Measurements from ENCODE around the gene ZNF341. TPM values are rescaled to one million over a fixed set of nuclear protein-coding genes. Genes with fewer than 3 reads are reported as not detected.

ZNF341 gene
- total RNA-seq, 1 donor from 2014 or later: 2.8 TPM

DNA sequence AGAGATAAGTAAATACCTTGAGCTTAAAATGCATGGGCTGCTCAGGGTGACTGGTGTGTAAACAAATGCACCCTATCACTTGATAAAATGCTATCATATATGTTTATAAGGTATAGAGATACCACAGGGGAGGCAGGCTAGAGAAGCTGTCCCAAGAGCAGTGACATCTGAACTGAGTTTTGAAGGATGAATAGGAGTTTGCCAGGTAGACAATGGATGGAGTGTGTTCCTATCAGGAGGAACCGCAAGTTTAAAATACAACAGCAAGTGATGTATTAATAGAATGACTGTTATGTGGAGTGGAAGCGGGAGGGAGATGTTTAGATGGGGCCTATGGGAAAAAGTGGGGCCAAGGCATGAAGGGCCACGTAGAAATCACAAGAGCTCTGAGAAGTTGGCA is 40.6 kb downstream of the ZNF341 start:
- Mint-ChIP-seq H3K36me3 (ENCODE audit: low read depth) (peaks cover 7% of the 10 kb centered on the region), H3K4me1 (ENCODE audit: low read depth) (no peaks in the 10 kb centered on the region), H3K27ac (ENCODE audit: unreplicated experiment) (no peak overlapping the region), H3K27me3 (ENCODE audit: low read depth) (no peaks in the 10 kb centered on the region), H3K4me3 (ENCODE audit: unreplicated experiment) (no peak overlapping the region), H3K9me3 (ENCODE audit: low read depth) (no peaks in the 10 kb centered on the region)
- DNase-seq (ENCODE audit: low spot score): peak; percentile 17
- TF ChIP-seq, protein P1, sequence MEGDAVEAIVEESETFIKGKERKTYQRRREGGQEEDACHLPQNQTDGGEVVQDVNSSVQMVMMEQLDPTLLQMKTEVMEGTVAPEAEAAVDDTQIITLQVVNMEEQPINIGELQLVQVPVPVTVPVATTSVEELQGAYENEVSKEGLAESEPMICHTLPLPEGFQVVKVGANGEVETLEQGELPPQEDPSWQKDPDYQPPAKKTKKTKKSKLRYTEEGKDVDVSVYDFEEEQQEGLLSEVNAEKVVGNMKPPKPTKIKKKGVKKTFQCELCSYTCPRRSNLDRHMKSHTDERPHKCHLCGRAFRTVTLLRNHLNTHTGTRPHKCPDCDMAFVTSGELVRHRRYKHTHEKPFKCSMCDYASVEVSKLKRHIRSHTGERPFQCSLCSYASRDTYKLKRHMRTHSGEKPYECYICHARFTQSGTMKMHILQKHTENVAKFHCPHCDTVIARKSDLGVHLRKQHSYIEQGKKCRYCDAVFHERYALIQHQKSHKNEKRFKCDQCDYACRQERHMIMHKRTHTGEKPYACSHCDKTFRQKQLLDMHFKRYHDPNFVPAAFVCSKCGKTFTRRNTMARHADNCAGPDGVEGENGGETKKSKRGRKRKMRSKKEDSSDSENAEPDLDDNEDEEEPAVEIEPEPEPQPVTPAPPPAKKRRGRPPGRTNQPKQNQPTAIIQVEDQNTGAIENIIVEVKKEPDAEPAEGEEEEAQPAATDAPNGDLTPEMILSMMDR (IDR thresholded peaks at IDR 0.05): no peak

DNA sequence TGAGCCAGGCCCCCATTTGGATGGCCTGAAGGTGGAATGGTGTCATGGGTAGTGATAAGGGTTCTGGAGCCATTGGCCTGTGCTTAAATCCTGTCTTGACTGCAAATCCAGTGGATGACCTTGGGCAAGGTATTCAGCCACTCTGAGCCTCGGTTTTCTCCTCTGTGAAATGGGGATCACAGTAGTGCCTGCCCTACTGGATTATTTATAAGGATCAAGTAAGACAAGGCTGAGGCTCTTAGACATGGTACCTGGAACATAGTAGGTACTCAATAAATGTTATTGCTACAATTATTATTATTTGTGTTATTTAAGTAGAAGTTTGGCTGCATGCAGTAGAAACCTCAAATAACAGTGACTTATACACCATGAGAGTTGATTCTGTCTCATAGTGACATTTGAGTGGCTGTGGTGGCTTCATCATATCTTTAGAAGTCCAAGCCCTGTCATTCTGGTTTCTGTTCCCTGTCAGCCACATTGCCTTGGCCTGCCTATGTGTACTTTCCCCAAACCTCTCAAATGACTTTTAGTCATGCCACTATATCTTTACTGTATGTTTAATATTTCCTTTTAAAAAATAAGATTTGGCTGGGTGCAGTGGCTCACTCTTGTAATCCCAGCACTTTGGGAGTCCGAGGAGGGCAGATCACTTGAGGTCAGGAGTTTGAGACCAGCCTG is 41.8 kb downstream of the ZNF341 start:
- H3K4me3 Mint-ChIP-seq (ENCODE audit: unreplicated experiment): no peak overlapping the region
- no peak overlapping the region for H3K27ac Mint-ChIP-seq (ENCODE audit: unreplicated experiment)
- H3K36me3 Mint-ChIP-seq (ENCODE audit: low read depth): peaks cover 7% of the 10 kb centered on the region
- no peak for DNase-seq (ENCODE audit: low spot score)
- no peaks in the 10 kb centered on the region for H3K4me1 Mint-ChIP-seq (ENCODE audit: low read depth)
- H3K27me3 Mint-ChIP-seq (ENCODE audit: low read depth): no peaks in the 10 kb centered on the region
- TF ChIP-seq, protein P1 (IDR thresholded peaks at IDR 0.05): no peak
- no peaks in the 10 kb centered on the region for H3K9me3 Mint-ChIP-seq (ENCODE audit: low read depth)

DNA sequence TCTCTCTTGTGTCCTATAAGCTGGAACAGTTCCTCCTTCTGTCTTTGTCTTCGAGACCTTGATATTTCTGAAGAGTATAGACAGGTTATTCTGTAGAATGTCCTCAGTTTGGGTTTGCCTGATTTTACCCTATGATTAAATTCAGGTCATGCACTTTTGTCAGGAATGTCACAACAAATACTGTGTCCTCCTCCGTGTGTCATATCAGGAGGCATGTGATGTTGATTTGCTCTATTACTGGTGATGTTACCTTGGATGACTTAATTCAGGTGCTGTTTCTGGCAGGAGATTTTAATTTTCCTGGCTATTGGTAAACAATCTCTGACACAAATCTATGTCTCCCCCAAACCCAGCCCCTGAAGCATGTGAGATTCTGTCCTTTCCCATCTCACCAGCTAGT is 46.0 kb downstream of the ZNF341 start:
- peaks cover 4% of the 10 kb centered on the region for H3K36me3 Mint-ChIP-seq (ENCODE audit: low read depth)
- TF ChIP-seq, protein P1 (IDR thresholded peaks at IDR 0.05): no peak
- DNase-seq (ENCODE audit: low spot score): no peak
- H3K9me3 Mint-ChIP-seq (ENCODE audit: low read depth): no peaks in the 10 kb centered on the region
- no peak overlapping the region for H3K27ac Mint-ChIP-seq (ENCODE audit: unreplicated experiment)
- no peaks in the 10 kb centered on the region for H3K4me1 Mint-ChIP-seq (ENCODE audit: low read depth)
- no peaks in the 10 kb centered on the region for H3K27me3 Mint-ChIP-seq (ENCODE audit: low read depth)
- no peak overlapping the region for H3K4me3 Mint-ChIP-seq (ENCODE audit: unreplicated experiment)

DNA sequence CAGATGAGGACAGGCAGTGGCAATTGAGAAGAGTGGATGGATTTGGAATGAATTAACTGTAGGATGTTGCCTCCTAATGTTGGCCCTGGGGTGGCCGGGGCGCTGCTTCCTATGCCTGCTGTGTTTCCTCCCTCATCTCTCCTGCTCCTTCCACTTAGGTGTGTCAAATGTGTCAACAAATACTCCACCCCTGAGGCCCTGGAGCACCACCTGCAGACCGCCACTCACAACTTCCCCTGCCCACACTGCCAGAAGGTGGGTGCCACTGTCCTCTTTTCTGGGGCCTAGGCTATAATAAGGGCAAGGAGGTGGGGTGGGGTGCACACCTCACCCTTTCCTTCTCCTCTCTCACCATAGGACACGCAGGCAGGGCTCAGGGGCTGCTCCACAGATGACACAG is 49.3 kb downstream of the ZNF341 start:
- no peak overlapping the region for H3K4me3 Mint-ChIP-seq (ENCODE audit: unreplicated experiment)
- DNase-seq (ENCODE audit: low spot score): no peak
- TF ChIP-seq, protein P1 (IDR thresholded peaks at IDR 0.05): no peak
- H3K36me3 Mint-ChIP-seq (ENCODE audit: low read depth): peaks cover 2% of the 10 kb centered on the region
- H3K27me3 Mint-ChIP-seq (ENCODE audit: low read depth): no peaks in the 10 kb centered on the region
- H3K27ac Mint-ChIP-seq (ENCODE audit: unreplicated experiment): no peak overlapping the region
- H3K4me1 Mint-ChIP-seq (ENCODE audit: low read depth): no peaks in the 10 kb centered on the region
- no peaks in the 10 kb centered on the region for H3K9me3 Mint-ChIP-seq (ENCODE audit: low read depth)

DNA sequence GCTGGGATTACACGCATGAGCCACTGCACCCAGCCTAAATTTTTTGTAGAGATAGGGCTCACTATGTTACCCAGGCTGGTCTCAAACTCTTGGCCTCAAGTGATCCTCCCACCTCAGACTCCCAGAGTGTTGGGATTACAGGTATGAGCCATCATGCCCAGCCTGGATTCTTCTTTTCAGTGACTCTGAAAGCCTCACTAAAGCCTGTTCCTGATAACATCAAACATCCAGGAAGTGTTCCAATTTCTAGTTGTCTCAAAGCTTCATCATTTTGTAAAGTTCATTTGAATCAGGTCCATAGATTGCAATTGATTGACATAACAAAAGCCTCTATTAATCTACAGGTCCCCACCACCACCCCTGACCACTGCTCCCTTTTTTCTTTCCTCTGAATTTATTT is 50.1 kb downstream of the ZNF341 start:
- no peaks in the 10 kb centered on the region for H3K4me1 Mint-ChIP-seq (ENCODE audit: low read depth)
- H3K9me3 Mint-ChIP-seq (ENCODE audit: low read depth): no peaks in the 10 kb centered on the region

More for the DNA sequence above, 50.1 kb downstream of the ZNF341 start:
- TF ChIP-seq, protein P1 (IDR thresholded peaks at IDR 0.05): no peak
- DNase-seq (ENCODE audit: low spot score): no peak
- Mint-ChIP-seq H3K27me3 (ENCODE audit: low read depth) (no peaks in the 10 kb centered on the region), H3K27ac (ENCODE audit: unreplicated experiment) (no peak overlapping the region), H3K4me3 (ENCODE audit: unreplicated experiment) (no peak overlapping the region), H3K36me3 (ENCODE audit: low read depth) (peaks cover 2% of the 10 kb centered on the region)

Data from chondrocyte (in vitro differentiated cells).